Uterus (tissue), 2 donors: Measurements from ENCODE around the gene CFAP61.

Experiments
- POLR2A ChIP-seq, 2 donors: fragments of 450-650 bp; IDR thresholded peaks; one replicate each; pipeline ENCODE4 v1.6.1; 2016; ENCODE audit warnings: antibody characterized with exemption in 2 of 2, mild to moderate bottlenecking in 1 of 2, moderate library complexity in 1 of 2
- TF ChIP-seq, protein P1 (sequence below), 4 experiments: fragments of 200-600 bp in 2 of 4; fragments of 450-650 bp in 2 of 4; sonication (generic) in 2 of 4; IDR thresholded peaks; one replicate each; pipeline ENCODE4 v1.5.1; 2016 to 2019; ENCODE audit warnings: antibody characterized with exemption in 4 of 4, mild to moderate bottlenecking in 2 of 4, moderate library complexity in 1 of 4

DNA sequence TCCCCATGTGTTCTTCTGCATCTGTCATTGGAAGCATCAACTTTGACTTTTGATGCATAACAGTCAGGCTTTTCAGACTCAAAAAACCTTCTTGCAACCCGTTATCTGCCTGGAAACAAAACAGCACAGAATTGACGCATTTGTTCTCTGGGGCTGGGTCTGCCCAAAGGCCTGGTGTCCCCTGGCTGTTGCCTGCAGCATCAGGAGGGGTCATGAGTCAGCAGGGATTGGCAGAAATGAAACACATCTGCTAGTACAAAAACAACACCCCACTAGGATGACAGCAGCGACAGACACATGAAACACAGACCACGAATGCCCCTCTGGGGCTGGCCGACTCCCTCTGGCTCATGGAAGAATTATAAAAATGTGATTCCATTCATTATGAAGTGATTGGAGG, 158.0 kb downstream of the CFAP61 start:
- TF ChIP-seq, protein P1, sequence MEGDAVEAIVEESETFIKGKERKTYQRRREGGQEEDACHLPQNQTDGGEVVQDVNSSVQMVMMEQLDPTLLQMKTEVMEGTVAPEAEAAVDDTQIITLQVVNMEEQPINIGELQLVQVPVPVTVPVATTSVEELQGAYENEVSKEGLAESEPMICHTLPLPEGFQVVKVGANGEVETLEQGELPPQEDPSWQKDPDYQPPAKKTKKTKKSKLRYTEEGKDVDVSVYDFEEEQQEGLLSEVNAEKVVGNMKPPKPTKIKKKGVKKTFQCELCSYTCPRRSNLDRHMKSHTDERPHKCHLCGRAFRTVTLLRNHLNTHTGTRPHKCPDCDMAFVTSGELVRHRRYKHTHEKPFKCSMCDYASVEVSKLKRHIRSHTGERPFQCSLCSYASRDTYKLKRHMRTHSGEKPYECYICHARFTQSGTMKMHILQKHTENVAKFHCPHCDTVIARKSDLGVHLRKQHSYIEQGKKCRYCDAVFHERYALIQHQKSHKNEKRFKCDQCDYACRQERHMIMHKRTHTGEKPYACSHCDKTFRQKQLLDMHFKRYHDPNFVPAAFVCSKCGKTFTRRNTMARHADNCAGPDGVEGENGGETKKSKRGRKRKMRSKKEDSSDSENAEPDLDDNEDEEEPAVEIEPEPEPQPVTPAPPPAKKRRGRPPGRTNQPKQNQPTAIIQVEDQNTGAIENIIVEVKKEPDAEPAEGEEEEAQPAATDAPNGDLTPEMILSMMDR (IDR thresholded peaks at IDR 0.05), result no peak
- TF ChIP-seq POLR2A (IDR thresholded peaks at IDR 0.05), result no peak
